K562 (cell line): ENCODE results near the gene SARS1. TPM values are rescaled to one million over a fixed set of nuclear protein-coding genes. Genes with fewer than 3 reads are reported as not detected.

Experiments used
- BCL6 ChIP-seq: fragments of 250-450 bp; sonication (Bioruptor Pico); IDR thresholded peaks from 2 replicates; pipeline ENCODE4 v1.4.0; 2020
- ETS2 ChIP-seq: IDR thresholded peaks from 2 replicates; pipeline ENCODE4 v1.6.1; 2016; ENCODE audit warnings: borderline replicate concordance, missing genetic modification characterization, mild to moderate bottlenecking, moderate library complexity, missing compliant biosample characterization; ENCODE audit not compliant: poor library complexity, severe bottlenecking
- GTF2F1 ChIP-seq: IDR thresholded peaks from 2 replicates; pipeline ENCODE4 v1.6.1; 2011; ENCODE audit warnings: low read depth, low read length, improper control_type of control experiment
- MIER1 ChIP-seq: fragments of 450-650 bp; IDR thresholded peaks from 2 replicates; pipeline ENCODE4 v1.6.1; 2016; ENCODE audit warnings: antibody characterized with exemption, mild to moderate bottlenecking, low read depth
- MTF1 ChIP-seq: fragments of 250-450 bp; sonication (Bioruptor Pico); IDR thresholded peaks from 2 replicates; pipeline ENCODE4 v1.9.0; 2021; ENCODE audit warnings: moderate library complexity, mild to moderate bottlenecking, inconsistent platforms, borderline replicate concordance
- NFIC ChIP-seq: fragments of 450-650 bp; IDR thresholded peaks from 2 replicates; pipeline ENCODE4 v1.6.1; 2017; ENCODE audit warnings: mild to moderate bottlenecking, inconsistent platforms
- PHB2 ChIP-seq: fragments of 450-650 bp; IDR thresholded peaks from 2 replicates; pipeline ENCODE4 v1.6.1; 2017; ENCODE audit warnings: low read depth
- RAD21 ChIP-seq, 2 experiments: fragments of 250-450 bp in 1 of 2; fragments of 450-650 bp in 1 of 2; sonication (Bioruptor Pico) in 1 of 2; formaldehyde crosslinking in 1 of 2; IDR thresholded peaks in 1 of 2; conservative IDR thresholded peaks in 1 of 2; 2 replicates each; pipeline versions ENCODE4 v1.4.0 to v1.8.0; 2020 to 2022; ENCODE audit warnings: mild to moderate bottlenecking in 2 of 2, moderate library complexity in 1 of 2
- TFAM ChIP-seq: fragments of 250-450 bp; sonication (Bioruptor Pico); conservative IDR thresholded peaks from 2 replicates; pipeline ENCODE4 v1.5.0; 2021; ENCODE audit warnings: mild to moderate bottlenecking, moderate library complexity
- ZFX ChIP-seq: sonication (generic); formaldehyde crosslinking; IDR thresholded peaks from 2 replicates; pipeline ENCODE4 v1.8.0; 2022; ENCODE audit warnings: mild to moderate bottlenecking, missing genetic modification reagents, moderate library complexity
- ZNF121 ChIP-seq: sonication (generic); formaldehyde crosslinking; conservative IDR thresholded peaks from 2 replicates; pipeline ENCODE4 v1.8.0; 2022; ENCODE audit warnings: missing genetic modification reagents
- ZNF76 ChIP-seq: fragments of 250-450 bp; sonication (Bioruptor Pico); IDR thresholded peaks from 2 replicates; pipeline ENCODE4 v1.4.0; 2020; ENCODE audit warnings: mild to moderate bottlenecking, moderate library complexity, borderline replicate concordance
- polyA plus RNA-seq, 8 experiments: library from polyadenylated mRNA; depleted of rRNA in 4 of 8; stranded (reverse) in 5 of 8; unstranded in 3 of 8; fragments of >200 nt; fragmentation: Nextera tagmentation in 2 of 8; fragmentation: Illumina TruSeq in 1 of 8; extraction: Ambion mirVana in 2 of 8; extraction: Trizol in 1 of 8; gene quantifications; 2 replicates each; pipeline versions ENCODE4 v1.2.1 to v1.2.3, GENCODE V29; 2011 to 2014; ENCODE audit warnings: inconsistent platforms in 1 of 8, missing spikeins in 1 of 8
- total RNA-seq, 7 experiments: library from RNA; depleted of rRNA in 6 of 7; stranded (reverse); fragments of >200 nt in 6 of 7; fragmentation: Illumina TruSeq in 2 of 7; extraction: Trizol in 2 of 7; gene quantifications; 2 replicates each; pipeline versions ENCODE4 v1.2.1 to v1.2.3, GENCODE V29; 2011 to 2021; ENCODE audit warnings: low replicate concordance in 1 of 7
- TF ChIP-seq, protein P1 (sequence below): IDR thresholded peaks from 2 replicates; pipeline ENCODE4 v1.6.1; 2016; ENCODE audit warnings: missing genetic modification characterization, missing compliant biosample characterization
- TF ChIP-seq, protein P2 (sequence below): fragments of 250-450 bp; sonication (Bioruptor Pico); IDR thresholded peaks from 2 replicates; pipeline ENCODE4 v1.4.0; 2020; ENCODE audit warnings: mild to moderate bottlenecking, moderate library complexity, borderline replicate concordance
- TF ChIP-seq, protein P3 (sequence below), 2 experiments: fragments of 450-650 bp; formaldehyde crosslinking in 1 of 2; IDR thresholded peaks; 2 replicates each; pipeline versions ENCODE4 v1.4.0 to v1.6.1; 2014 to 2020; ENCODE audit warnings: mild to moderate bottlenecking in 2 of 2, borderline replicate concordance in 1 of 2, low read depth in 1 of 2

Gene SARS1
- total and polyA plus RNA-seq, 9 of the 15 experiments (the other 6 are each of a cell fraction or from before 2014, with no cell fraction given) = 221 to 623 (median 254) TPM

DNA sequence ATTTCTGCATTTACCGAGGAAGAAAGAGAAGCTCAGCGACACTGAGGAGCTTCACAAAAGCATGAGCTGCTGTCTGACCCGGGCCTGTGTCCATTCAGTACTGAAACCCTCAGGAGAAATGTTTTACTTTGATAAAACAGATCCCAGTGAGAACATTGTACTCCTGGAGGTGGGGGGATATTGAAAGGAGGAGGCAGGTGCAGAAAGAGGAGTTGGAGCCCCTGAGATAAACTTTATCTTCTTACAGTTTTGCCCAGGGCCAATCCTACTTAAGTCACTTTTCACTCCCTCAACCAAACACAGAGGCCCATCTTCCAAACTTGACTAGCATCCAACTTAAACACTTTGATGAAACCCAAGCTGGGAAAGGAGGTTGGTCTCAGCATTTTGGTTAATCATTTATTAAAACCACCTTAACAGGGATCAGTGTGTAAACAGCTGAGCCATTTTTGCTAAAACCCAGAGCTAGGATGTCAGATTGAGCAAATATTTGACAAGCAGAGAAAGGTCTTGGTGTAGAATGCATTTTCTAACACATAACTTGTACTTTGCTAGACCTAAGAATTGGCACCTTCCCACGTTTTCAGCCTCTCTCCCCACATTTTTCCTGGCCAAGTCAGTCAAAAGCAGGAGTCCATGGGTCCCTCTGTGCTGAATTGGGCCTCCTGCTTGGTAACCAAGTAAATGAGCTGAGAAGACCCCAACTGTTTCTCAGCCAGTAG is 32.5 kb upstream of the SARS1 start (continued):
- TF ChIP-seq ZFX (CRISPR knock-in tag) (0 out of 2 replicates have a peak, but pooled peaks have one; percentile 20), MTF1 (CRISPR knock-in tag) (no peak), MIER1 (no peak), PHB2 (no peak), ZNF76 (no peak), NFIC (peak; percentile 64), BCL6 (CRISPR knock-in tag) (no peak), GTF2F1 (no peak), RAD21 (CRISPR knock-in tag; conservative IDR thresholded peaks at IDR 0.05 in 1 of 2, IDR thresholded peaks at IDR 0.05 in 1 of 2) (no peak), TFAM (CRISPR knock-in tag) (no peak), ETS2 (tag) (no peak), ZNF121 (CRISPR knock-in tag) (no peak)
- TF ChIP-seq, protein P1, sequence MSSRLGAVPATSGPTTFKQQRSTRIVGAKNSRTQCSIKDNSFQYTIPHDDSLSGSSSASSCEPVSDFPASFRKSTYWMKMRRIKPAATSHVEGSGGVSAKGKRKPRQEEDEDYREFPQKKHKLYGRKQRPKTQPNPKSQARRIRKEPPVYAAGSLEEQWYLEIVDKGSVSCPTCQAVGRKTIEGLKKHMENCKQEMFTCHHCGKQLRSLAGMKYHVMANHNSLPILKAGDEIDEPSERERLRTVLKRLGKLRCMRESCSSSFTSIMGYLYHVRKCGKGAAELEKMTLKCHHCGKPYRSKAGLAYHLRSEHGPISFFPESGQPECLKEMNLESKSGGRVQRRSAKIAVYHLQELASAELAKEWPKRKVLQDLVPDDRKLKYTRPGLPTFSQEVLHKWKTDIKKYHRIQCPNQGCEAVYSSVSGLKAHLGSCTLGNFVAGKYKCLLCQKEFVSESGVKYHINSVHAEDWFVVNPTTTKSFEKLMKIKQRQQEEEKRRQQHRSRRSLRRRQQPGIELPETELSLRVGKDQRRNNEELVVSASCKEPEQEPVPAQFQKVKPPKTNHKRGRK (tag) = no peak
- TF ChIP-seq, protein P2, sequence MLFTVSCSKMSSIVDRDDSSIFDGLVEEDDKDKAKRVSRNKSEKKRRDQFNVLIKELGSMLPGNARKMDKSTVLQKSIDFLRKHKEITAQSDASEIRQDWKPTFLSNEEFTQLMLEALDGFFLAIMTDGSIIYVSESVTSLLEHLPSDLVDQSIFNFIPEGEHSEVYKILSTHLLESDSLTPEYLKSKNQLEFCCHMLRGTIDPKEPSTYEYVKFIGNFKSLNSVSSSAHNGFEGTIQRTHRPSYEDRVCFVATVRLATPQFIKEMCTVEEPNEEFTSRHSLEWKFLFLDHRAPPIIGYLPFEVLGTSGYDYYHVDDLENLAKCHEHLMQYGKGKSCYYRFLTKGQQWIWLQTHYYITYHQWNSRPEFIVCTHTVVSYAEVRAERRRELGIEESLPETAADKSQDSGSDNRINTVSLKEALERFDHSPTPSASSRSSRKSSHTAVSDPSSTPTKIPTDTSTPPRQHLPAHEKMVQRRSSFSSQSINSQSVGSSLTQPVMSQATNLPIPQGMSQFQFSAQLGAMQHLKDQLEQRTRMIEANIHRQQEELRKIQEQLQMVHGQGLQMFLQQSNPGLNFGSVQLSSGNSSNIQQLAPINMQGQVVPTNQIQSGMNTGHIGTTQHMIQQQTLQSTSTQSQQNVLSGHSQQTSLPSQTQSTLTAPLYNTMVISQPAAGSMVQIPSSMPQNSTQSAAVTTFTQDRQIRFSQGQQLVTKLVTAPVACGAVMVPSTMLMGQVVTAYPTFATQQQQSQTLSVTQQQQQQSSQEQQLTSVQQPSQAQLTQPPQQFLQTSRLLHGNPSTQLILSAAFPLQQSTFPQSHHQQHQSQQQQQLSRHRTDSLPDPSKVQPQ (CRISPR knock-in tag) = no peak
- TF ChIP-seq, protein P3, sequence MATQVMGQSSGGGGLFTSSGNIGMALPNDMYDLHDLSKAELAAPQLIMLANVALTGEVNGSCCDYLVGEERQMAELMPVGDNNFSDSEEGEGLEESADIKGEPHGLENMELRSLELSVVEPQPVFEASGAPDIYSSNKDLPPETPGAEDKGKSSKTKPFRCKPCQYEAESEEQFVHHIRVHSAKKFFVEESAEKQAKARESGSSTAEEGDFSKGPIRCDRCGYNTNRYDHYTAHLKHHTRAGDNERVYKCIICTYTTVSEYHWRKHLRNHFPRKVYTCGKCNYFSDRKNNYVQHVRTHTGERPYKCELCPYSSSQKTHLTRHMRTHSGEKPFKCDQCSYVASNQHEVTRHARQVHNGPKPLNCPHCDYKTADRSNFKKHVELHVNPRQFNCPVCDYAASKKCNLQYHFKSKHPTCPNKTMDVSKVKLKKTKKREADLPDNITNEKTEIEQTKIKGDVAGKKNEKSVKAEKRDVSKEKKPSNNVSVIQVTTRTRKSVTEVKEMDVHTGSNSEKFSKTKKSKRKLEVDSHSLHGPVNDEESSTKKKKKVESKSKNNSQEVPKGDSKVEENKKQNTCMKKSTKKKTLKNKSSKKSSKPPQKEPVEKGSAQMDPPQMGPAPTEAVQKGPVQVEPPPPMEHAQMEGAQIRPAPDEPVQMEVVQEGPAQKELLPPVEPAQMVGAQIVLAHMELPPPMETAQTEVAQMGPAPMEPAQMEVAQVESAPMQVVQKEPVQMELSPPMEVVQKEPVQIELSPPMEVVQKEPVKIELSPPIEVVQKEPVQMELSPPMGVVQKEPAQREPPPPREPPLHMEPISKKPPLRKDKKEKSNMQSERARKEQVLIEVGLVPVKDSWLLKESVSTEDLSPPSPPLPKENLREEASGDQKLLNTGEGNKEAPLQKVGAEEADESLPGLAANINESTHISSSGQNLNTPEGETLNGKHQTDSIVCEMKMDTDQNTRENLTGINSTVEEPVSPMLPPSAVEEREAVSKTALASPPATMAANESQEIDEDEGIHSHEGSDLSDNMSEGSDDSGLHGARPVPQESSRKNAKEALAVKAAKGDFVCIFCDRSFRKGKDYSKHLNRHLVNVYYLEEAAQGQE (IDR thresholded peaks at IDR 0.05; ENCODE audit: borderline replicate concordance) = no peak
- TF ChIP-seq, protein P3 (CRISPR knock-in tag; IDR thresholded peaks at IDR 0.05; ENCODE audit: low read depth) = no peak
